SKM-1 (cell line): Measurements from ENCODE around the gene SELENOO.

Source experiments
- DNase-seq: peaks from one replicate; lab custom pipeline; 2025; ENCODE audit not compliant: unreplicated experiment; lab: John Stamatoyannopoulos, UW

The SELENOO gene

DNA sequence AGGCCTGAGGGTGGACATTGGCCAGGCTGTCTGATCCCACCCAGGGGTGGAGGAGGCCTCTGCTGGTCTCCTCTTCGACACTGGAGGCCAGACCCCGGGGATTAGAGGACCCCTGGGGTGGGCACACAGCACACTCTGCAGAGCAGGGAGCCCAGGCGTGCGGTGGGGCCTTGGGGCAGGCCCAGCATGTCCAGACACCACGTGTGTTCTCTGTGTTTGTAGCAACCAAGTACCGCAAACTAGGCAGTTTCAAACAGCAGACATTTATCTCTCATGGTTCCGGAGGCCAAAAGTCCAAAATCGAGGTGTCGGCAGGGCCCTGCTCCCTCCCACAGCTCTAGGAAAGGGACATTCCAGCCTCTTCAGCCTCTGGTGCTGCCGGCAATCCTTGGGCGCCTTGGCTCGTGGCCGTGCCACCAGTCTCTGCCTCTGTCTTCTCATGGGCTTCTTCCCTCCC is 28.8 kb upstream of the SELENOO start:
- no peak for DNase-seq

DNA sequence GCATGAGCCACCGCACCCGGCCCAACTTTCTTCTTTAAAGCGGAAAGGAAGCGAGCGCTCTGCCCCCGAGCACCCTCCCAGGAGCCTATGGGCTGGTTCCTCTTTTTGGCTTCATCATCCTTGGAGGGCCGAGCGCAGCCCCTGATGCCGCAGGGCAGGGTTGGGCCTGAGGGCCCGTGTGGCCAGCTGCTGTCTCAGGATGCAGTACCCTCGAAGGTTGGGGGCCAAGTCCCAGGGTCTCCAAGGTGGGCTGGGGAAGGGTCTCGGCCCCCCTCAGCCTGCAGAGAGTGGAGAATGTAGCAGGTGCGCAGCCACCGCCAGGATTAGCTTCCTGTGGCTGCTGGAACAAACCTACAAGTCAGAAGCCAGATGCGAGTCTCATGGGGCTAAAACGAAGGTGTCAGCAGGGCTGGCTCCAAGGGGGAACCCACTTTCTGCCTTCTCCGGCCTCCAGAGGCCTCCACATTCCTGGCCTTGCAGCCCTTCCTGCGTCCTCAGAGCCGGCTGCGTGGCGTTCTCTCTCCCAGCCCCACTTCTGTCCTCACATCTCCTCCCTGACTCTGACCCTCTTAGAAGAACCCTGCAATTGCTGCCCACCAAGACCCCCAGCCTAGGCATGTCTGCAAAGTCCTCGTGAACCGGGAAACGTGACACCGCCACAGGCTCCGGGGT is 27.4 kb upstream of the SELENOO start:
- DNase-seq: peak; percentile 52

DNA sequence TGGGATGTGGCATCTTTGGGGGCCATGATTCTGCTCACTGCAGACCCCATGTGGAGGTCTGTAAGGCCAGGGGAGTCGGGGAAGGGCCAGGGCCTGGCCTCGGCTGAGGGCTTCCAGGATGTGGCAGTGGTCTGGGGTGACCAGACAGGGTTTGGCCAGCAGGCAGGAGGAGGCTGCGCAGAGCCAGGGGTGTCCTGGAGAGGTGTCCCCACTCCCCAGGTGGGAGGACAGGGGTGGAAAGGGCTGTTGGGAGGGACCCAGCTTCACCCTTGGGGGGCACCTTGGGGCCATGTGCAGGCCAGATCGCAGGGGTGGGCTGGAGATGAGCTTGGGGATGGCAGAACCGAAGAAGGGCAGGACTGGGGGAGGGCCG is 26.8 kb upstream of the SELENOO start:
- DNase-seq: no peak

DNA sequence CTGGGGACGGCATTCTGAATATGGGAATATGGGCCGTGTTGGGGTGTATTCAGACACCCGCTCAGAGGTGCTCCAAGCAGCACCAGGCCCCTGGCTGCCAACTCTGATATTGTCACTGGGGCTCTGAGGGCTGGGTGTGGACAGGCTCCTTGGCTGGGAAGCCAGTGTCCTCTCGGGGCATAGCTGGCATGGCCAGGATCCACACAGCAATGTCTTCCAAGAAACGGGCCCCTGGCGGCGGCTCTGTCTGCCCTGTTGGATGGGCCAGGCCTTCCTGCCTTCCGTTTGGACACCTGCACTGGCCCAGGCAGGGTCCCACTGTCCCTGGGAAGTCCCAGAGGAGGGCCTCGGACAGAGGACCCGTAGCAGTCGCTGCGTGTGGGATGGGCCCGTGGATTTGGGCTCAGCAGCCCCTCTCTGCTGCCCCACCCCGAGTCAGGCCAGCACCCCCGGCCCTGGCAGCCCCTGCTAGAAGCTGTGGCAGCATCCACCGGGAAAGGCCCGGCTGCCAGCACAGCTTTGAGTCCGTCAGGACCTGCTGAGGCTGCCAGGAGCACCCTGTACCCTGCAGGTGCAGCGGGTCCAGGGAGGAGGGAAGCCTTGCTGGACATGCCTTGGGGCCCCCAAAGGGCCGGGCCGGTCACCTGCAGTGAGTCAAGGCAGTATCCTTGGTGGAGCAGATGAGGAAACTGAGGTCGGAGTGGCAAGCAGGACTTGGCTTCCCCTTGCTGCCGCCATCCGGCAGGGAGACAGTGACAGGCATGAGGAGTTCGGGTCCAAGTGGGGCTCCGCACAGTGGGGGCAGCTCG is 26.2 kb upstream of the SELENOO start:
- no peak for DNase-seq

DNA sequence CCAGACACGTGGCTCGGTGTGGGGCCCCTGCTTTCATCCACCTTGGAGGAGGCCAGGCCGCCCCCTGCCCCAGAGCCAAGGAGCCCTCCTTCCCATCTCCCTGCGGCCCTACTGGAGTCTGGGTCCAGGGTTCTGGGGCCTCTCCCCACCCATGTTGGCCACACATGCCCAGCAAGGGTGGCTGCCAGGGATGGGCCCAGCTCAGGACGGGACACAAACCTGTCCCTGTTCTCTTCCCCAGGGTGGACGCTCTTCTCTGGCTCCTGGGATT is 25.7 kb upstream of the SELENOO start:
- no peak for DNase-seq

DNA sequence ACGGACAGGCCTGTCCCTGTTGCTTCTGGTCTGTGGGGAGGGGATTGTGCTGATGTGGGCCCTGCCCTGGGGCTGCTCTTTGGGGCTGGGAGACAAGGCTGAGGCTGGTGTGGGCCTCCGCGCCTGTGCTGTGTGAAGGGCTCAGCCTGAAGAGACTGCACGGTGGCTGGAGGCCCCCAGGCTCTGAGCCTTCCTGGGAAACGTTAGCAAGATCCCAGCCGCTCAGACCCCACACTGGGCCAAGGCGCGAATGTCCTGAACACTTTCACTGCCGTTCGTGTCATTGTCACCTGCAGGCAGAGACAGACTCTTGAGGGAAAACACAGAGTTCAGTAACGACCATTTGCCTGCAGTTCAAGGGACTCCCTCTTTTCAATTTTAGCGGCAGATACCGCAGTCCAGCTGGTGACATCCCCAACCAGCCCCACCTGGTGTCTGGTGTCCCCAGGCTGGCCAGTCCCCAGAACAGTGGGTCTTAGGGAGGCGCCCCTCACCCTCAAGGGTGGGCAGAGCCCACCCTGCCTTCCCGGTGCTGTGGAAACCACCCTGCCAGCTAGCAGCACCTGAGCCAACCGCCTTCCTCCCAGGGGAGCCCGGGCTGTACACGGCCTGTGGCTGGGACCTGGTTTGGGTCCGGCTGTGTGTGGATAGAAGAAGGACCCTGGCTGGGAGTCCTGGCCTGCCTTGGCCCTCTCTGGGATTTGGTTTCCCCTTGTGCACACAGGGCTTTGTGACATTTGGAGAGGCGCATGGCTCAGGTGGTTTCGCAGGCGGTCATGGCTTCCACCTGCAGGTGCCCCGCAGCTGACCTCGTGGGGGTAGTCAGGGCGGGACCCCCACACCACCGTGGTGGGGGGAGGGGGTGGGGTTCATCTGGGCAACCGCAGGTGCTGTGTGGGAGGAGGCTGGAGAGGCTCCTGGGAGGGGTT is 24.6 kb upstream of the SELENOO start:
- DNase-seq: no peak

DNA sequence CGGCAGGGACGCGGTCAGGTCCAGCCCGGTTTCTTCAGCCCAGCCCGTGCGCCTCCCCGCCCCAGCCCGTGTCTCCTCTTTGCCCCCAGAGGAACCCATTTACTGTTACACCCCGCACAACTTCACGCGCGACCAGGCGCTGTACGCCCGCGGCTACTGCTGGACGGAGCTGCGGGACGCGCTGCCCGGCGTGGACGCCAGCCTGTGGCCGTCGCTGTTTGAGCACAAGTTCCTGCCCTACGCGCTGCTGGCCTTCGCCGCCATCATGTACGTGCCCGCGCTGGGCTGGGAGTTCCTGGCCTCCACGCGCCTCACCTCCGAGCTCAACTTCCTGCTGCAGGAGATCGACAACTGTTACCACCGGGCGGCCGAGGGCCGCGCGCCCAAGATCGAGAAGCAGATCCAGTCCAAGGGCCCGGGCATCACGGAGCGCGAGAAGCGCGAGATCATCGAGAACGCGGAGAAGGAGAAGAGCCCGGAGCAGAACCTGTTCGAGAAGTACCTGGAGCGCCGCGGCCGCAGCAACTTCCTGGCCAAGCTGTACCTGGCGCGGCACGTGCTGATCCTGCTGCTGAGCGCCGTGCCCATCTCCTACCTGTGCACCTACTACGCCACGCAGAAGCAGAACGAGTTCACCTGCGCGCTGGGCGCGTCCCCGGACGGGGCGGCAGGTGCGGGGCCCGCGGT is 23.8 kb upstream of the SELENOO start:
- no peak for DNase-seq

DNA sequence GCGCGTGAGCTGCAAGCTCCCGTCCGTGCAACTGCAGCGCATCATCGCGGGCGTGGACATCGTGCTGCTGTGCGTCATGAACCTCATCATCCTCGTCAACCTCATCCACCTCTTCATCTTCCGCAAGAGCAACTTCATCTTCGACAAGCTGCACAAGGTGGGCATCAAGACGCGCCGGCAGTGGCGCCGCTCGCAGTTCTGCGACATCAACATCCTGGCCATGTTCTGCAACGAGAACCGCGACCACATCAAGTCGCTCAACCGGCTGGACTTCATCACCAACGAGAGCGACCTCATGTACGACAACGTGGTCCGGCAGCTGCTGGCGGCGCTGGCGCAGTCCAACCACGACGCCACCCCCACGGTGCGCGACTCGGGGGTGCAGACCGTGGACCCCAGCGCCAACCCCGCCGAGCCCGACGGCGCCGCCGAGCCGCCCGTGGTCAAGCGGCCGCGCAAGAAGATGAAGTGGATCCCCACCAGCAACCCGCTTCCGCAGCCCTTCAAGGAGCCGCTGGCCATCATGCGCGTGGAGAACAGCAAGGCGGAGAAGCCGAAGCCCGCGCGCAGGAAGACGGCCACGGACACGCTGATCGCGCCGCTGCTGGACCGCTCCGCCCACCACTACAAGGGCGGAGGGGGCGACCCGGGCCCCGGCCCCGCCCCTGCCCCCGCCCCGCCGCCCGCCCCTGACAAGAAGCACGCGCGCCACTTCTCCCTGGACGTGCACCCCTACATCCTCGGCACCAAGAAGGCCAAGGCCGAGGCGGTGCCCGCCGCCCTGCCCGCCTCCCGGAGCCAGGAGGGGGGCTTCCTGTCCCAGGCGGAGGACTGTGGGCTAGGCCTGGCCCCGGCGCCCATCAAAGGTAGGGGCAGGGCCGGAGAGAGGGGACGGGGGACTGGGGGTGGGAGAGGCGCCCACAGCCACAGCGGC is 23.0 kb upstream of the SELENOO start:
- no peak for DNase-seq

DNA sequence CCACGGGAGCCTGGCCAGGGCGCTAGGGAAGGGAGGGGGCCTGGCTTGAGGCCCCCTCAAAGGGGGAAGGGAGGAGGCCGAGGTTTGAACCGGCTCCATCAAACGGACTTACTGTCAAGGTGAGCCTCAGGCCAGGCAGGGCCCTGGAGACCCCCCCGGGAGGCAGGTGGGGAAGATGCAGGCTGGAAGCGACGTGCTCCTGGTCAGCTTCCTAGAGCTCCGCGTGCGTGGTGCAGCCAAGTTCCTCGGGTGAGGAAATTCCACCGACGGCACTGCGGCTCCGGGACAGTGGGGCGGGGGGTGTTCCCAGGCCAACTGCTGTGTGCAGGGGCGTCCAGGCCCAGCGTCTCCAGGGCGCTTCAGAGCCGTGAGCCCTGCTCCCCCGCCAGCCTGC is 22.3 kb upstream of the SELENOO start:
- no peak for DNase-seq

DNA sequence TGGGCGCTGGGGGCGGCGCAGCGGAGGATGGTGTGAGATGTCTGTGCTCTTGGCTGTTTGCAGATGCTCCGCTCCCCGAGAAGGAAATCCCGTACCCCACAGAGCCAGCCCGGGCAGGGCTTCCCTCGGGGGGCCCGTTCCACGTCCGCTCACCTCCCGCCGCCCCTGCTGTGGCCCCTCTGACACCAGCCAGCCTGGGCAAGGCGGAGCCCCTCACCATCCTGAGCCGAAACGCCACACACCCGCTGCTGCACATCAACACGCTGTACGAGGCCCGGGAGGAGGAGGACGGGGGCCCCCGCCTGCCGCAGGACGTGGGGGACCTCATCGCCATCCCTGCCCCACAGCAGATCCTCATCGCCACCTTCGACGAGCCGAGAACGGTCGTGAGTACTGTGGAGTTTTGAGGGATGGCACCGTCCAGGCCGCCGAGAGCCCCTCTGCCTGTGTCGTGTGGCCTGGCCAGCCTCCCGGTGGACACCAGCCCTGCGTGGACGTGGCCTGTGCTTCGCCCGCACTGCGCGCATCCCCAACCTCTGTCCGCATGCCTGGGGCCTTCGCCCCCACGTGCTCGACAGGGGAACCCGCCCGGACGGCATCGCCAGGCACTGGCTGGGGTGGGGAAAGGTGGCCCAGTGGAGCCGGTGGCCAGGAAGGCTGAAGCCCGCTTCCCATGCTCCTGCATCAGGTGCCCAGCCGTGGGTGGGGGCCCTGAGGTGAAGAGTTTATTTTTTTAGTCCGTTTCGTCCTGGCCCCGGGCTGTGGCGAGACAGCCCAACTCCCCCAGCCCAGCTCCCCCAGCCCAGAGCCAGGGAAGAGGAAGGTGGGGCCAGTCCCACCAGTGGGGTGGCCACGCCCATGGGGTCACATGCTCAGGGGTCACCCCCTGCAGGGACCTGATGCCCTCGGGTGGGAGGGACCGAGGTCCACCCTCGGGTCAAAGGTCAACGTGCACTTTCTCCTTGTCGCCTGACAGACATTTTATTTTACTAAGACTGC is 21.6 kb upstream of the SELENOO start:
- no peak for DNase-seq

DNA sequence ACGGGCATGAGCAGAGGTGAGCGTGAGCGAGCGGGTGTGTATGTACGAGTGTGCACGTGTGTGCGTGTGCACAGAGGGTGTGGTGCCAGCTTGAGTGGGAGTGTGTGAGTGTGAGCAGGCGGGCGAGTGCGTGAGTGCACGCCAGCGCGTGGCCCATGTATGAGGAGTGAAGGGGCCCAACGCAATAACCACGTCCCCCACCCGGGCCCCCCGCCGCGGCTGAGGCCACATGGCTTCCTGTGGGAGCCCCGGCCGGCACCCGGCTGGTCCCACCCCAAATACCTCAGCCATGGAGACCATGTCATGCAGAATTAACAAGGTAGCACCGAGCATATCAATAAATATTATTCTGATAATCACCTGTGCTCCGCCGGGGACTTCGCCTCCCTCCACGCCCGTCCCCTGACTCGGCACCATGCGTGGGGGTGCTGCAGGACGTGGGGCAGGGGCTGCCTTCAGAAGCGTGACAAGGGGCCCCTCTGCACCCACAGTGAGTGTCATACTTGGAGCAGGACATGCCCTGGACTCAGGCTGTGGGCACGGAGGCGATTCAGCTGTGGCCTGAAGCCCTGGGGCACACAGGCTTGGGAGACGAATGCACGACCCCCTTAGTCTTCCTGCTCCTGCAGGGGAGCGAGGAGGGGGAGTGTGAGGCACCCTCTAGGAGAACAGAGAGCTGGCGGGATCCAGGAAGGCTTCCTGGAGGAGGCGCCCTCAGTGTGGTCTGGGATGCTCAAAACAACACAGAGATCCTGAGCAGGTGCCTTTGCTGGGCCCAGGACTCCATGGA is 20.7 kb upstream of the SELENOO start:
- no peak for DNase-seq

DNA sequence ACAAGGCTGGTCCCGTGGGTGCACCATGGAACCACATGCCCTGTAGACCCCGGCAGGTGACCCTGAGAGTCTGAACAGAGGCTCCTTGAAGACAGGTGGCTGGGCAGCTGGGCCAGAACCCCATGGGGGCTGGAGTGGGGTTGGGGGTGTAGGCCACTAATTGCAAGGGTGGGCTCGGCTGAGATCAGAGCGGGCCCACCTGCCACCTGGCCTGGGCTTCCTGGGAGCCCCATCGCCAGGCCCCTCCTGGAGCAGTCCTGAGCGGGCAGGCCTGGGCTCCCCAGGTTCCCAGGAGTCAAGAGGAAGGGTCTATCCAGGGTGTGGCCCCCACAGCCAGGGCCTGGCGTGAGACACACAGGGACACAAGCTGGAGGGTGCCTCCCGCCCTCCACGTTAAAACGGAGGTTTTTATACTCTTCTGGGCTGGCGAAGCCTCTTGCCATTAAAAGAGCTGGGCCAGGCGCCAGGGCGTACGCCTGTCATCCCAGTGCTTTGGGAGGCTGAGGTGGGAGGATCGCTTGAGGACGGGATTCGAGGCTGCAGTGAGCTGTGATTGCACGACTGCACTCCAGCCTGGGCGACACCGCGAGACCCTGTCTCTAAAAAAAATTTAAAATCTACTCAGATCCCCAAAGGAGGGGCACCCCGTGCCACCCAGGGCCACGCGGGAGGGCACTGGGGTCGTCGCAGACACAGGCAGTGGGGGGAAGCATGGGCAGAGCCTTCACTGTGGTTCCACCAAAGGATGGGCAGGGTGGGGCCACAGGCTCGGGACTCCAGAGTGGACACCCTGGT is 19.9 kb upstream of the SELENOO start:
- DNase-seq: no peak

DNA sequence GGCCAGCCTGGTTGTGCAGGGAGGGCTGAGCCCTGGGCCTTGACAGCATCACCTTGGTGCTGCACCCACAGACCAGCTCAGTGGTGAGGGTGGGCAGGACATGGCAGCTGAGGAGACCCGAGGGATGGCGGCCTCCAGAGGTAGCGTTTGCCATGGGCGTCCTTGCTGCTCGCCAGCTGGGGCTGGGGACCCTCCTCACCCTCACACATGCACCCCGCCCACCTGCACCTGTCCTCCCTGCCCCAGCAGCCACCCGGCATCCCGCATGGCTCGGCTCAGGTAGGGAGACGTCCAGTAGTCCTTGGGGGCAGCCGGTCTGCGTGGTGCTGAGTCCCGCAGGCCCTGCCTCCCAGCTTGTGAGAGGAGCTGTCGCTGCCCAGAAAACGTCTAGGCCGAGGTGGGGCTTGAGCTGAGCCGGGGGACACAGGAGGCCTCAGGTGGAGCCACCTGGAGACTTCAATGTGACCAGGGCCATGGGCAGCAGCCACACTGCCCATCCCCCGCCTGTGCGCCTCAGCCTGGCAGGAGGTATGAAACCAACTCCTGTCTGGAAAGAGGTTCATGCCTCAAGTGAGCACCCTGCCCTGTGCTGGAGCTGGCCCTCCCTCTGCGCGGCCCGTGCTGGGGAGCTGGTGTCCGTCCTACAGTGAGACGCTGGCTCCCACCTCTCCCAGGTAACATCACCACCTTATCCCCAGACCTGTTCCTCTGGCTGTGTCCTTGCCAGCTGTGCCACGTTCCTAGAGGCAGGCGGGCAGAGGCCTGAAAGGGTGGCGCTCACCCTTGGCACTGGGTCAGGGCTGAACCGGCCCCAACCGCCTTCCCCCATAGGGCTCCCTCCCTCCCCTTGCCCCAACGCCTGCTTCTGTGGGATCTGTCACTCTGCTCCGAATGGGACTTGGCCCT is 18.4 kb upstream of the SELENOO start:
- no peak for DNase-seq

DNA sequence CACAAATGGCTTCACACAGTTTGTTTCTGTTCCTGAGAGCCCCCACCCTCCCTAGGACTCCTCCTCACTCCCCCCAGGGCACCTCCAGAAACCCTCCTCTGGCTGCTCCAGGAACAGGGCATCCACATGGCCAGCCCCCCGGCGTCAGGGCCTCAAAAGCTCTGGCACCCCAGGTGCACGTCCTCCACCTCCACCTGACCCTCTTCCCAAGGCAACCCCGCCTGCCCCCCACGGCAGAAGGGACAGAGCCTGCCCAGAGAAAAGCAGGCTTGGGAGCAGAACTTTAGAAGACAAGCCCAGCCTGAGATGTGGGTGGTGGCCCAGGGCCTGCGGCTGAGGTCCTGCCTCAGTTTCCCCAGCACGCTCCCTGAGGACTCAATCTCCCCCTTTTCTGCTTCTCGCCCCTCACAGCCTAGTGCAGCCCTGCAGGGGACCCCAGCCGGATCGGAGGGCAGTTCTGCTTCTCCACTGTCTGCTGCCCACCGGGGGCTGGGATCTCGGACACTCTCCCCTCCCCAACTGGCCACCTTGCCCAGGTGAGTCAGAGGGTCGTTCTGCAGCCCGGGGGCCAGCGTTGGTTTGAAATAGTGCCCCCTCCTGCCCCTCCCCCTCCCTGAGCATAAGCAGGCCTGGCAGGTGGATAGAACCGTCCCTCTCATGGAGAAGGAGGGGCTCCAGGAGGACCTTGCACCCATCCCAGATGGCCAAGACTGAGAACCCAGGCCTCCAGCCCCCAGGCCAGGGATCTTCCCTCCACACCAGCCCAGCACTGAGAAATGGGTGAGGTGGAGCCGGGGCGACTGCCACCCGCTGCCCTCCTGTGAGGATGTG is 17.5 kb upstream of the SELENOO start:
- DNase-seq: no peak
